NCI-H1436 (cell line): ENCODE measurements around the gene SAMM50.
A peak's percentile ranks its signal among the peaks of the same experiment; 100 is the strongest.

ENCODE experiments used
- DNase-seq: peaks from one replicate; lab custom pipeline; 2025; lab: John Stamatoyannopoulos, UW

Gene SAMM50

GRCh38 chr22:43955040-43955882 is at the start of gene SAMM50:
Gene SAMM50 (plus strand): TSS chr22:43955442. CDS start chr22:43955578, 136 bp downstream.
- peak; percentile 87 for DNase-seq

- DNase-seq: no peak
Observed at GRCh38 chr22:43905681-43906080, 49.6 kb upstream of the SAMM50 start.

- DNase-seq: no peak
Observed at GRCh38 chr22:43909708-43910107, 45.5 kb upstream of the SAMM50 start.

- no peak for DNase-seq
Observed at GRCh38 chr22:43910178-43910695, 45.0 kb upstream of the SAMM50 start.

GRCh38 chr22:43911351-43911750 is 43.9 kb upstream of the SAMM50 start:
- DNase-seq: no peak

- no peak for DNase-seq
Observed at GRCh38 chr22:43917521-43917920, 37.7 kb upstream of the SAMM50 start.

- DNase-seq: no peak
Observed at GRCh38 chr22:43919106-43919973, 35.9 kb upstream of the SAMM50 start.

GRCh38 chr22:43921370-43921769 is 33.9 kb upstream of the SAMM50 start:
- no peak for DNase-seq

- DNase-seq: no peak
Observed at GRCh38 chr22:43922123-43922522, 33.1 kb upstream of the SAMM50 start.

GRCh38 chr22:43923191-43923590 is 32.1 kb upstream of the SAMM50 start:
- no peak for DNase-seq

GRCh38 chr22:43923631-43924464 is 31.4 kb upstream of the SAMM50 start, which contains the start of gene PNPLA3:
Gene PNPLA3 (plus strand): TSS chr22:43923805. CDS start chr22:43923912, 107 bp downstream.
- DNase-seq: peak; percentile 87

- no peak for DNase-seq
Observed at GRCh38 chr22:43924877-43925276, 30.4 kb upstream of the SAMM50 start.

GRCh38 chr22:43925433-43926348 is 29.6 kb upstream of the SAMM50 start:
- DNase-seq: no peak

GRCh38 chr22:43926349-43926710 is 28.9 kb upstream of the SAMM50 start:
- DNase-seq: no peak

GRCh38 chr22:43928468-43928867 is 26.8 kb upstream of the SAMM50 start:
- no peak for DNase-seq

- DNase-seq: no peak
Observed at GRCh38 chr22:43928908-43929307, 26.3 kb upstream of the SAMM50 start.

- DNase-seq: no peak
Observed at GRCh38 chr22:43931771-43932170, 23.5 kb upstream of the SAMM50 start.

- DNase-seq: no peak
Observed at GRCh38 chr22:43941449-43941848, 13.8 kb upstream of the SAMM50 start.

- no peak for DNase-seq
Observed at GRCh38 chr22:43944670-43945430, 10.4 kb upstream of the SAMM50 start.
